ENCODE measurements around the gene SLC2A4.

Gene SLC2A4

DNA sequence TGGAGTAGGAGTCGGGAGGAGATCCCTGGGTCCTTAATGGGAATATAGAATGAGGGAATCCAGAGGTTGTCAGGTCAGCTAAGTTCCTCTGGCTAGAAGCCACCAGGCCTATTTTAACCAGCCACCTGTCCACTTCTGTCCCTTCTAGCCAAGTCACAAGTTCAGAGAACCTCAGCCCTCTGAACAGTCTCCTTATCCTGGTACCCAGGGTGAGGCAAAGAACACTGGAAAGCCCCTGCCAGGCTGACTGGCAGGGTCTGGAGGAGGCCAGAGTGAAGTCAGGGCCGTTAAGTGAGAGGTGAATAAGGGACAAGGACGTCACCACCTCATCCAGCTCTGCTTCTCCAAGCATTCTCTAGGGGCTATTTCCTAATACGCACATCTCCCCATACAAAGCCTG is 32.7 kb upstream of the SLC2A4 start:
- no peak for DNase-seq

- no peak for DNase-seq
These were observed 32.3 kb upstream of the SLC2A4 start for GRCh38 chr17:7249214-7249613.

DNA sequence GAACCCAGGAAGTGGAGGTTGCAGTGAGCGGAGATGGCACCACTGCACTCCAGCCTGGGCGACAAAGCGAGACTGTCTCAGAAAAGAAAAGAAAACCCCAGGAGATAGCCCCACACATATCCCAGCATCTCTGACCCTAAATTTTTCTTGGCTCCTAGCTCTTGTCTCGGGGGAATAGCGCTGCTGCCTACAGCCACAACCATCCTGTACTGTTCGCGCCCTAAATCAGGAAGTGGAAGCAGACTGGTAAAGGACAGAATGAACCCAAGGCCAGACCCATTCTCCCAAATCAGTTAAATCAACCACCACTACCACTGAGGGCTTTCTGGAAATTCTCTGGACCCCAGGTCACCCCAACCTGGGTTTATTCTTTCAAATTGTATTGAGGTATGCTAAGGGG is 31.7 kb upstream of the SLC2A4 start:
- no peak for DNase-seq

GRCh38 chr17:7250695-7251627 is 30.6 kb upstream of the SLC2A4 start:
- DNase-seq: no peak

- DNase-seq: peak; percentile 94
These were observed 29.8 kb upstream of the SLC2A4 start, which contains the start of gene CTDNEP1 for GRCh38 chr17:7251661-7252175. CTDNEP1 (minus strand) TSS chr17:7251734; CDS start chr17:7251296, 438 bp downstream.

- DNase-seq: peak; percentile 75
These were observed 29.1 kb upstream of the SLC2A4 start, which contains the start of gene ELP5 for GRCh38 chr17:7252176-7253043. ELP5 (plus strand) TSS chr17:7252215; CDS start chr17:7252551, 336 bp downstream.

GRCh38 chr17:7253082-7253481 is 28.4 kb upstream of the SLC2A4 start:
- DNase-seq: no peak

DNA sequence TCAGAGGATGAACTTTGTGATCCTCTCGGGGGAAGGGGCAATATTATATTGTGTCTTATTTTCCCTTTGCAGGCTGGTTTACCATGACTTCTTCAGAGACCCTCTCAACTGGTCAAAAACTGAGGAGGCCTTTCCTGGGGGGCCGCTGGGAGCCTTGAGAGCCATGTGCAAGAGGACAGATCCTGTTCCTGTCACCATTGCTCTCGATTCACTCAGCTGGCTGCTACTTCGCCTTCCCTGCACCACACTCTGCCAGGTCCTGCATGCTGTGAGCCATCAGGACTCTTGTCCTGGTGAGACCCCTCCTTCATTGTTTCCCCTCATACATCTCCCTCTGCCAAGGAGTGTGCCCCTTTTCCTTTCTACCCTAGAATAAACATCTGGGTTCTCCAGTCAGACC is 27.0 kb upstream of the SLC2A4 start:
- DNase-seq: no peak

DNA sequence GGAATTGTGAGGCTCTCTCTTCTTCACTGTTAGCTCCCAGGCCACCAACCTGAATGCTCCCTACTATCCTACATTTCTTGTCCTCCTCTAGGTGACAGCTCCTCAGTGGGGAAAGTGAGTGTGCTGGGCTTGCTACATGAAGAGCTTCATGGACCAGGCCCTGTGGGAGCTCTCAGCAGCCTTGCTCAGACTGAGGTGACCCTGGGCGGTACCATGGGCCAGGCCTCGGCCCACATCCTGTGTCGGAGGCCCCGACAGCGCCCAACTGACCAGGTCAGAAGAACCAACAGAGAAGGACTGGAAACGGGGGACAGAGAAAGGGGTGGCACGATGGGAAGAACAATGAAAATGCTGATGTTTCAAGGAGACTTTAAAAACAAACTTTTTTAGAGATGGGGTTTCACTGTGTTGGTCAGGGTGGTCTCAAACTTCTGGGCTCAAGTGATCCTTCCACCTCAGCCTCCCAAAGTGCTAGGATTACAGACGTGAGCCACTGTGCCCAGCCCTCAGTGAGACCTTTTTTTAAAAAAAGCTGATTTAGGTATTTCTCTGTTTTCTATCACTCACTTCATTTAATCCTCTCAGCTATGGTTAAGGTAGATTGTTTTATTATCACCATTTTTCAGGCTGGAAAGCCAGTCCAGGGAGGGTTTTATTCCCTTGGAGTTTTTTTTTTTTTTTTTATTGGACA is 24.6 kb upstream of the SLC2A4 start:
- no peak for DNase-seq

DNA sequence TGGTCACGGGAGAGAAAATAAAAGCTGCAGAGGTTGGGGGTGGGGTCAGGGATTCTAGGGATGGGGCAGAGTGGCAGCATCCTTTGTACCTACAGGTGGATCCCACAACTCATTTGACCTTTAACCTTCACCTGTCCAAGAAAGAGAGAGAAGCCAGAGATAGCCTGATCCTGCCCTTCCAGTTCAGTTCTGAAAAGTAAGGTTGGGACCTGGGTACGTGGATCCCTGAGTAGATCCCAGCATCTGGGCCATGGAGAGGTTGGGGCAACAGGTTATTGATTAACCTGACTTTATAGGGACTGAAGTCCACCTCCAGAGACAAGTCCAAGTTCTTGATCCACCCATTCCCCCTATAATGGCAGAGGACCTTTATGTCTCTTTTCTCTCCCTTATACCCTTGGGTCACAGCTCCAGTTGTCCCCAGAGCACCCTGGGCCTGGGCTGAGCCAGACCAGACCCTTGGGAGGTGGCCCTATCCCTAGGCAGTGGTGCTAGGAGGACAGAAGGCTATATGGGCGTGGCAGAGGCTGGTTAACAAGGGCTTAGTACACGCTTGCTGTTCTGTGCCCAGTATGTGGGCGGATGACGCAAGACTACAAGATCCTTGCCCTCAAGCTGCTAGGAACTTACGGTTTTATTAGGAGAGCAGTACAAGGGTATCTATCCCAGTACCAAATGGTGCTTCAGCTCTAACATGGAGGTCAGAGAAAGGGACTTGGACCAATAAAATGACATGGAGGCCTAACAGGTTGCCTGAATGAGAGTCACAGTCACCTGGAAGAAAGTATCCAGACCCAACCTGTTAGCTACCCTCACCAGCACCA is 22.6 kb upstream of the SLC2A4 start:
- no peak for DNase-seq

DNA sequence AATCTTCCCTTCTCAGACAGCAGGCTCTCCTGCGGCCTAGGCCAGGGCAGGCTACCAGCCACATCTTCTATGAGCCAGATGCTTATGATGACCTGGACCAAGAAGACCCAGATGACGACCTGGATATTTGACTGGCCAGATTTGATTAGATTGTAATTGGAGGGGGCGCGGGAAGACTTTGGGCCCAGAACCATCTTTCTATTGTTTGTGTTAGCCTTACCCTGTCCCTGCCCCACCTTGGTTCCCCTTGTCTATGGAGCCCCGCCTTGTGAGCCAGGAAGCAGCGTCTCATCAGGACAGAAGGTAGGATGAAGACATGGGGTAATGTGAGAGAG is 22.0 kb upstream of the SLC2A4 start:
- DNase-seq: no peak

GRCh38 chr17:7260151-7260550 is 21.4 kb upstream of the SLC2A4 start:
- no peak for DNase-seq

DNA sequence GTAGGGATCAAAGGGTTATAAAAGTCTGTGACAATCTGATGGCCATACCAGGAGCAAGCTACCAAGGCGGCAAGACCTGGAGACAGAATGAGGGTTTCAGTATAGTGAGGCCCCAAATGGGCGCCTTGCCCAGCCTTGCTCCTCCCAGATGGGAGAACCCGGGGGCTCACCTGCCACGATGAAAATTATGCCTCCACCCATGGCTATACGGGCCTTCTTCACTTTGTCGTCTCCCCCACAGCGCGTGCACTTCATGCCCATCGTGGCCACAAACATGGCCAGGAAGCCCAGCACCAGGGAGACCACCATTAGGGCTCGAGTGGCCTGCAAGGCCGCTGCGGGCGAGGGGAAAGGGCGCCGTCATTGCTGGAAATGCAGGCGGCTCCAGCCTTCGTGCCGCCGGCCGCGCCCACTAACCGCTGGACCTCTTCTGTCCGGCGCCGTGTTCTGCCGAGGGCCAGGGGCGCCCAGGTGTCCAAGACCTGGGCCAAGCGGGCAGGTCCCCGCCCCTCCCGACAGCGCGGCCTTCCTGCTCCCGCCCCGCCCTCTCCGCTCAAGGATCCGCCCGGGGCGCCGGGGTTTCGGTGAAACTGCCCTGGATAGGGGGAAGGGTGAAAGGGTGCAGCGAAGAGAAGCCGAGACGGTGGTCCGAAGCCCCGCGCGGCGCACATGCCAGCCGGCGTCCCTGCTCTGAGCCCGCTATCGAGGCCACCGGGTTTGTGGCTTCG is 20.7 kb upstream of the SLC2A4 start:
- DNase-seq: no peak

DNA sequence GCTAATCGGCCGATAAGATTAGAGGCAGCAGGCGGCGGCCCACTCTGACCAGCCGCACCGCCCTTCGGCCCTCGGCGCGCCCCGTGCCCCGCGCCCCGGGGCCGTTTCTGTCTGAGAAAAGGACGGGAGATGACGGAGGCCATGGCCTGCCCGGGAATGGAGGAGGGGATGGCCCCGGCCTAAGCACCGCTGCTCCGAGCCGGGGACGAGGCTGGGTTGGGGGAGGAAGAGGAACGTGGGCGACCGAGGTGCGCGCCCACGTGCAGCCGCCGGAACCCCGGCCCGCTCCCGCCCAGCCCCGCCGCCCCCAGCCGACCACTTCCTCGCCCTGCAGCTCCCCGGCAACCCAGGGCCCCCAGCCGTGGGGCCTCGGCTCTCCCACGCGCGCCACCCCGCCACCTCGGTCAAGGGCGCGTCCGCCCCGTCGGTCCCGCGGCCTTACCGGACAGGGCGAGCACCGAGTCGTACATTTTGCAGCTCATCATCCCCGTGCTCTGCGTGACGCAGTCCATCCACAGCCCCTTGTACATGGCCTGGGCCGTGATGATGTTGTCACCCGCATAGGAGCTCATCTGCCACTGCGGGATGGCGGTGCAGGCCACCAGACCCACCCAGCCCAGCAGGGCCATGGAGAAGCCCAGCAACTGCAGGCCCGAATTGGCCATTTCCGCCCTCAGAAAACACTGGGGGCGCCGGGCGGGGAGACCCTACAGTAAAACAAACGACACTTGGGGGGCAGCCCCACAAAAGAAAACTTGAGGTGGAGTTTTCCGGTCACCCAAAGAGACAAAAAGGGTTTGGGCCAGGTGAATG is 19.9 kb upstream of the SLC2A4 start:
- no peak for DNase-seq

GRCh38 chr17:7262192-7262934 is 19.2 kb upstream of the SLC2A4 start, which contains the start of gene CLDN7:
CLDN7 (minus strand) TSS chr17:7262478; CDS start chr17:7262043, 435 bp downstream.
- no peak for DNase-seq

DNA sequence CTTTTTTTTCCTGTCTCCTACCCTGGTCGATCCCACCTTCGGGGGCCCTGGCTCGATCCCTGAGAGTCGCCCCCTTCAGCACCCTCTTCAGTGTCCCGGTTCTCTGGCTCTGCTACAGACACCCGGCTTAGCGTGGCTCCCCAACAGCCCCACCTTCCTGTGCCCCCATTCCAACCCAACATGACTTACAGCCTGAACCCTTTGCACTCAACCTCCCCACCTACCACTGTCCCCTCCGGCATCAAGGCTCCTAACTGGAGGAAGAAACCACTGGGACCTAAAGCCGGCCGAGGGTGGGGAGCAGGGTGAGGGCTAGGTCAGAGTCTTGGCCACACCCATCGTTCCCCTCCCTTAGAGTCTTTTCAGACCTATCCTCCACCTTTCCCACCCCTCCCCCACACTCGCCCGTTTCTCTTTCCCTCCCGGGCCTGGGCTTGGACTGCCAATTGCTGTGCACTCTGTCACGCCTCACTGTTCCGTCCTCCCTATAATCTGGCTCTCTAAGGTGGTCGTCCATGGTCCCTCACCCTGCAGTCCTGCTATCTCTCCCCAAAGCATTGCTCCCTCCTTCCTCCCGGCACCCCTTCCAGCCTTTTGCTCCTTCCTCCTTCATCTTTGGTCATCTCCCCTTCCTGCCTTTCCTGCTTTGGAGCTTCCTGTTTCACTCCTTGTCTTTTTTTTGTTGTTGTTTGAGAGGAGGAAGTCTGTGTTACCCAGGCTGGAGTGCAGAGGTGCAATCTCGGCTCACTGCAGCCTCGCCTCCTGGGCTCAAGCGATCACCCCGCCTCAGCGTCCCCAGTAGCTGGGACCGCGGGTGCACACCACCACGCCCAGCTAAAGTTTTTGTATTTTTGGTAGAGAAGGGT is 18.4 kb upstream of the SLC2A4 start:
- DNase-seq: no peak

DNA sequence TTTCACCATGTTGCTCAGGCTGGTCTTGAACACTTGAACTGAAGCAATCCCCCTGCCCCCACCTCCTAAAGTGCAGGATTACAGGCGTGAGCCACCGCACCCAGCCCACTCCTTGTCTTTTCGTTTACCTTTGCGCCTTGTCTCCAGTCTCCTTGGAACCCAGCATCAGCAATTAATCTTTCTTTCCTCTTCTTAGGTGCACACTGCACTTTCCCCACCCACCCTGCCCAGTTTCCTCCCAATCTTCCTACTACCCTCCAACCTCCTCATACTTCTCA is 17.8 kb upstream of the SLC2A4 start:
- no peak for DNase-seq

GRCh38 chr17:7266784-7267183 is 14.7 kb upstream of the SLC2A4 start:
- DNase-seq: no peak

DNA sequence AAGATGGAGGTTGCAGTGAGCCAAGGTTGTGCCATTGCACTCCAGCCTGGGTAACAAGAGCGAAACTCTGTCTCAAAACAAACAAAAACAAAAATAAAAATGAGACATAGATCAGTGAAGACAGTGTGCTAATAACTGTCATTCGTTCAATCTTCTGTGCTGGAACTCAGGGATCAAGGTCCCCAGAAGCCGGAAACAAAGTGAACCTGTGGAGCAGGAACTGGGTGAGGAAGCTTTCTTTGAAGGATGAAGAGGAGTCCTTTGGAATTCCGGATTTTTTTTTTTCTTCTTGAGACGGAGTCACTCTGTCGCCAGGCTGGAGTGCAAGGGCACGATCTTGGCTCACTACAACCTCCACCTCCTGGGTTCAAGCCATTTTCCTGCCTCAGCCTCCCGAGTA is 2.1 kb upstream of the SLC2A4 start:
- DNase-seq: no peak

All from activated effector memory CD4-positive, alpha-beta T cell treated with Interleukin-2 at 50 U/mL for 16 hours (primary cell).